Measurements from ENCODE around the gene ATP2B2. TPM values are rescaled to one million over a fixed set of nuclear protein-coding genes. Genes with fewer than 3 reads are reported as not detected.

ATP2B2 gene

GRCh38 chr3:10279384-10280176 is 225.8 kb downstream of the ATP2B2 start:
- no peak overlapping the region for H3K4ac ChIP-seq (ENCODE audit: low read depth, low read length)
- no peak overlapping the region for H2BK15ac ChIP-seq (replicated peaks; ENCODE audit: low read depth)
- WGBS (ENCODE audit: extremely low coverage, insufficient coverage, low lambda C conversion rate) = no CpG with 5 or more reads among the region's 13 CpGs
- H3K23ac ChIP-seq (ENCODE audit: low read length) = no peak overlapping the region
- H3K4me2 ChIP-seq (ENCODE audit: low read length) = no peak overlapping the region
- H3K79me1 ChIP-seq (ENCODE audit: low read length) = no peaks in the 10 kb centered on the region
- H2BK120ac ChIP-seq (ENCODE audit: low read depth, low read length) = no peak overlapping the region
- no peak overlapping the region for H4K5ac ChIP-seq (ENCODE audit: low read length)
- H3K79me2 ChIP-seq (ENCODE audit: control insufficient read depth, insufficient read depth, low read length) = no peaks in the 10 kb centered on the region
- H3K4me3 ChIP-seq (ENCODE audit: low read length) = no peak overlapping the region
- no peaks in the 10 kb centered on the region for H3K4me1 ChIP-seq (ENCODE audit: control insufficient read depth, low read depth, low read length)
- no peaks in the 10 kb centered on the region for H3K27me3 ChIP-seq (ENCODE audit: insufficient read depth, low read length, poor library complexity)
- no peak overlapping the region for H3K27ac ChIP-seq (ENCODE audit: low read depth, low read length)
- H3K36me3 ChIP-seq (ENCODE audit: control insufficient read depth, insufficient read depth, low read length) = no peaks in the 10 kb centered on the region
- H3K56ac ChIP-seq (ENCODE audit: low read length) = no peak overlapping the region
- no peak overlapping the region for H2AK5ac ChIP-seq (ENCODE audit: low read length)
- no peak overlapping the region for H3K9ac ChIP-seq (ENCODE audit: low read length)
- H4K8ac ChIP-seq (ENCODE audit: low read depth, low read length) = no peak overlapping the region
- no peak overlapping the region for H3K18ac ChIP-seq (ENCODE audit: low read length)
- no peak for DNase-seq
- no peak overlapping the region for H2BK5ac ChIP-seq (ENCODE audit: low read length)

DNA sequence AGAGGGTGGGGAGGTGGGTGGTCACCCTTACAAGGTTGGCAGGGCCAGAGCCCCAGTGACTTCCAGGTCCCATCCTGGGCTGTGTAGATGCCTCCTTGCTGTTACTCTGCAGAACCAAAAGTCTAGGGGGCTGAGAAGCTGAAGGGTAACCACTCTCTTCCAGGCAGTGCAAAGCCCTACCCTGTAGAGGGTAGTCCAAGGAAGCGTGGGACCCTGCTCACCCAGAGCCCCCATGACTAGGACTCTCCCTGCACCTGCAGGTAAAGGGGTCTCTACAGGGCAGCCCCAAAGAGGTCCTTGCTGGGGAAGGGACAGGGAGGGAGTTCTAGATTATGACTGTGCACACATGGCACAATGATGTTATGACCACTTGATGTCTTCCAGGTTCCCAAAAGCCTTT is 226.9 kb downstream of the ATP2B2 start:
- H3K27me3 ChIP-seq (ENCODE audit: insufficient read depth, low read length, poor library complexity) = no peaks in the 10 kb centered on the region
- no peak overlapping the region for H3K56ac ChIP-seq (ENCODE audit: low read length)
- H3K4ac ChIP-seq (ENCODE audit: low read depth, low read length) = no peak overlapping the region
- H3K79me2 ChIP-seq (ENCODE audit: control insufficient read depth, insufficient read depth, low read length) = peaks cover 1% of the 10 kb centered on the region
- no peak overlapping the region for H2BK5ac ChIP-seq (ENCODE audit: low read length)
- H3K79me1 ChIP-seq (ENCODE audit: low read length) = peaks cover 2% of the 10 kb centered on the region
- H3K9ac ChIP-seq (ENCODE audit: low read length) = no peak overlapping the region
- no peak overlapping the region for H3K18ac ChIP-seq (ENCODE audit: low read length)
- no peak overlapping the region for H3K23ac ChIP-seq (ENCODE audit: low read length)
- WGBS (ENCODE audit: extremely low coverage, insufficient coverage, low lambda C conversion rate) = no CpG with 5 or more reads among the region's 1 CpG
- no peaks in the 10 kb centered on the region for H3K36me3 ChIP-seq (ENCODE audit: control insufficient read depth, insufficient read depth, low read length)
- no peak overlapping the region for H3K4me3 ChIP-seq (ENCODE audit: low read length)
- no peak overlapping the region for H4K8ac ChIP-seq (ENCODE audit: low read depth, low read length)
- no peak overlapping the region for H2BK15ac ChIP-seq (replicated peaks; ENCODE audit: low read depth)
- H3K27ac ChIP-seq (ENCODE audit: low read depth, low read length) = no peak overlapping the region
- no peak for DNase-seq
- H3K4me2 ChIP-seq (ENCODE audit: low read length) = no peak overlapping the region
- H2BK120ac ChIP-seq (ENCODE audit: low read depth, low read length) = no peak overlapping the region
- no peaks in the 10 kb centered on the region for H3K4me1 ChIP-seq (ENCODE audit: control insufficient read depth, low read depth, low read length)
- no peak overlapping the region for H2AK5ac ChIP-seq (ENCODE audit: low read length)
- no peak overlapping the region for H4K5ac ChIP-seq (ENCODE audit: low read length)

DNA sequence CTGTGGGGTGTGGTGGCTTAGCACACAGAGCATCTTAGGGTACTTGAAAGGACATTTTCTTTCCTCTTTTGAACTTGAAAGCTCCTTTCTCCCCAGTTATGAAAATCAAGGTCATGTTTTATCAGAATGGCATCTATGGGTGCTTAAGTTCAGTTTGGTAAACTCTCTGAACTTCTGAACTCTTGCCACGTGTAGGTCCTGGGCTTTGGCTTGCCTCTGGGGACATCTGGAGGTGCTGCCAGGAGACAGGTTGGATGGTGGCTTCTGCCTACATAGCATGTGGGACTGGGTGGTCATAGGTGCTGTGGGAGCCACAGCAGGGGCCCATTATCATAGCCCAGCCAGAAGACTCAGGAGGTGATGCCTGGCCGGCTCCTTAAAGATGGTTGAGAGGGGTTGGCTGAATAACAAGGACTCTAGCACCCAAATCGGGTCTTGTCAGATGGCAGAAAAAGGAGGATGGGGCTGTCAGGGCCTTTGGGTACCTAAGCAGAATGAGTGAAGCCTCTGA is 228.2 kb downstream of the ATP2B2 start:
- no peak overlapping the region for H2BK5ac ChIP-seq (ENCODE audit: low read length)
- no peak overlapping the region for H4K5ac ChIP-seq (ENCODE audit: low read length)
- H4K8ac ChIP-seq (ENCODE audit: low read depth, low read length) = no peak overlapping the region
- no peak overlapping the region for H3K23ac ChIP-seq (ENCODE audit: low read length)
- H3K4me3 ChIP-seq (ENCODE audit: low read length) = no peak overlapping the region
- peaks cover 4% of the 10 kb centered on the region for H3K79me1 ChIP-seq (ENCODE audit: low read length)
- H3K4me2 ChIP-seq (ENCODE audit: low read length) = no peak overlapping the region
- H3K27me3 ChIP-seq (ENCODE audit: insufficient read depth, low read length, poor library complexity) = no peaks in the 10 kb centered on the region
- H3K4ac ChIP-seq (ENCODE audit: low read depth, low read length) = no peak overlapping the region
- H2BK15ac ChIP-seq (replicated peaks; ENCODE audit: low read depth) = no peak overlapping the region
- H2AK5ac ChIP-seq (ENCODE audit: low read length) = no peak overlapping the region
- H3K9ac ChIP-seq (ENCODE audit: low read length) = no peak overlapping the region
- peaks cover 4% of the 10 kb centered on the region for H3K79me2 ChIP-seq (ENCODE audit: control insufficient read depth, insufficient read depth, low read length)
- no peaks in the 10 kb centered on the region for H3K36me3 ChIP-seq (ENCODE audit: control insufficient read depth, insufficient read depth, low read length)
- no peak overlapping the region for H3K18ac ChIP-seq (ENCODE audit: low read length)
- no peaks in the 10 kb centered on the region for H3K4me1 ChIP-seq (ENCODE audit: control insufficient read depth, low read depth, low read length)
- no peak overlapping the region for H3K27ac ChIP-seq (ENCODE audit: low read depth, low read length)
- DNase-seq = no peak
- no CpG with 5 or more reads among the region's 3 CpGs for WGBS (ENCODE audit: extremely low coverage, insufficient coverage, low lambda C conversion rate)
- no peak overlapping the region for H2BK120ac ChIP-seq (ENCODE audit: low read depth, low read length)
- no peak overlapping the region for H3K56ac ChIP-seq (ENCODE audit: low read length)

- Histone ChIP-seq H3K4ac (ENCODE audit: low read depth, low read length) (no peak overlapping the region), H2AK5ac (ENCODE audit: low read length) (no peak overlapping the region), H2BK15ac (replicated peaks; ENCODE audit: low read depth) (no peak overlapping the region), H4K5ac (ENCODE audit: low read length) (no peak overlapping the region), H3K79me2 (ENCODE audit: control insufficient read depth, insufficient read depth, low read length) (peaks cover 4% of the 10 kb centered on the region), H3K27ac (ENCODE audit: low read depth, low read length) (no peak overlapping the region), H3K23ac (ENCODE audit: low read length) (no peak overlapping the region), H3K4me3 (ENCODE audit: low read length) (no peak overlapping the region), H3K9ac (ENCODE audit: low read length) (no peak overlapping the region), H3K36me3 (ENCODE audit: control insufficient read depth, insufficient read depth, low read length) (peaks cover 3% of the 10 kb centered on the region), H3K4me2 (ENCODE audit: low read length) (no peak overlapping the region), H3K27me3 (ENCODE audit: insufficient read depth, low read length, poor library complexity) (no peaks in the 10 kb centered on the region), H2BK5ac (ENCODE audit: low read length) (no peak overlapping the region), H3K56ac (ENCODE audit: low read length) (no peak overlapping the region), H4K8ac (ENCODE audit: low read depth, low read length) (no peak overlapping the region), H3K18ac (ENCODE audit: low read length) (no peak overlapping the region), H2BK120ac (ENCODE audit: low read depth, low read length) (no peak overlapping the region), H3K4me1 (ENCODE audit: control insufficient read depth, low read depth, low read length) (no peaks in the 10 kb centered on the region), H3K79me1 (ENCODE audit: low read length) (peaks cover 4% of the 10 kb centered on the region)
- no CpG with 5 or more reads among the region's 1 CpG for WGBS (ENCODE audit: extremely low coverage, insufficient coverage, low lambda C conversion rate)
- no peak for DNase-seq
Observed at GRCh38 chr3:10274601-10275000, 230.8 kb downstream of the ATP2B2 start.

Small RNAs within 50 kb of the gene (small RNA-seq; reads per million reads assigned to genes)
- 4.8 reads per million, percentile 69 among the genes with 10 or more reads in this experiment for gene MIR378B (ENCODE audit: insufficient read depth)
- gene MIR885 (ENCODE audit: insufficient read depth) = not detected
- gene RF02126 (ENCODE audit: insufficient read depth) = not detected

All from mesendoderm (in vitro differentiated cells).